ENCODE data around the gene GANAB. TPM values are rescaled to one million over a fixed set of nuclear protein-coding genes. Genes with fewer than 3 reads are reported as not detected.

GANAB gene
- total and polyA plus RNA-seq, 2 experiments from 2014 or later: 82.3 to 272 TPM

- TF ChIP-seq, protein P1, sequence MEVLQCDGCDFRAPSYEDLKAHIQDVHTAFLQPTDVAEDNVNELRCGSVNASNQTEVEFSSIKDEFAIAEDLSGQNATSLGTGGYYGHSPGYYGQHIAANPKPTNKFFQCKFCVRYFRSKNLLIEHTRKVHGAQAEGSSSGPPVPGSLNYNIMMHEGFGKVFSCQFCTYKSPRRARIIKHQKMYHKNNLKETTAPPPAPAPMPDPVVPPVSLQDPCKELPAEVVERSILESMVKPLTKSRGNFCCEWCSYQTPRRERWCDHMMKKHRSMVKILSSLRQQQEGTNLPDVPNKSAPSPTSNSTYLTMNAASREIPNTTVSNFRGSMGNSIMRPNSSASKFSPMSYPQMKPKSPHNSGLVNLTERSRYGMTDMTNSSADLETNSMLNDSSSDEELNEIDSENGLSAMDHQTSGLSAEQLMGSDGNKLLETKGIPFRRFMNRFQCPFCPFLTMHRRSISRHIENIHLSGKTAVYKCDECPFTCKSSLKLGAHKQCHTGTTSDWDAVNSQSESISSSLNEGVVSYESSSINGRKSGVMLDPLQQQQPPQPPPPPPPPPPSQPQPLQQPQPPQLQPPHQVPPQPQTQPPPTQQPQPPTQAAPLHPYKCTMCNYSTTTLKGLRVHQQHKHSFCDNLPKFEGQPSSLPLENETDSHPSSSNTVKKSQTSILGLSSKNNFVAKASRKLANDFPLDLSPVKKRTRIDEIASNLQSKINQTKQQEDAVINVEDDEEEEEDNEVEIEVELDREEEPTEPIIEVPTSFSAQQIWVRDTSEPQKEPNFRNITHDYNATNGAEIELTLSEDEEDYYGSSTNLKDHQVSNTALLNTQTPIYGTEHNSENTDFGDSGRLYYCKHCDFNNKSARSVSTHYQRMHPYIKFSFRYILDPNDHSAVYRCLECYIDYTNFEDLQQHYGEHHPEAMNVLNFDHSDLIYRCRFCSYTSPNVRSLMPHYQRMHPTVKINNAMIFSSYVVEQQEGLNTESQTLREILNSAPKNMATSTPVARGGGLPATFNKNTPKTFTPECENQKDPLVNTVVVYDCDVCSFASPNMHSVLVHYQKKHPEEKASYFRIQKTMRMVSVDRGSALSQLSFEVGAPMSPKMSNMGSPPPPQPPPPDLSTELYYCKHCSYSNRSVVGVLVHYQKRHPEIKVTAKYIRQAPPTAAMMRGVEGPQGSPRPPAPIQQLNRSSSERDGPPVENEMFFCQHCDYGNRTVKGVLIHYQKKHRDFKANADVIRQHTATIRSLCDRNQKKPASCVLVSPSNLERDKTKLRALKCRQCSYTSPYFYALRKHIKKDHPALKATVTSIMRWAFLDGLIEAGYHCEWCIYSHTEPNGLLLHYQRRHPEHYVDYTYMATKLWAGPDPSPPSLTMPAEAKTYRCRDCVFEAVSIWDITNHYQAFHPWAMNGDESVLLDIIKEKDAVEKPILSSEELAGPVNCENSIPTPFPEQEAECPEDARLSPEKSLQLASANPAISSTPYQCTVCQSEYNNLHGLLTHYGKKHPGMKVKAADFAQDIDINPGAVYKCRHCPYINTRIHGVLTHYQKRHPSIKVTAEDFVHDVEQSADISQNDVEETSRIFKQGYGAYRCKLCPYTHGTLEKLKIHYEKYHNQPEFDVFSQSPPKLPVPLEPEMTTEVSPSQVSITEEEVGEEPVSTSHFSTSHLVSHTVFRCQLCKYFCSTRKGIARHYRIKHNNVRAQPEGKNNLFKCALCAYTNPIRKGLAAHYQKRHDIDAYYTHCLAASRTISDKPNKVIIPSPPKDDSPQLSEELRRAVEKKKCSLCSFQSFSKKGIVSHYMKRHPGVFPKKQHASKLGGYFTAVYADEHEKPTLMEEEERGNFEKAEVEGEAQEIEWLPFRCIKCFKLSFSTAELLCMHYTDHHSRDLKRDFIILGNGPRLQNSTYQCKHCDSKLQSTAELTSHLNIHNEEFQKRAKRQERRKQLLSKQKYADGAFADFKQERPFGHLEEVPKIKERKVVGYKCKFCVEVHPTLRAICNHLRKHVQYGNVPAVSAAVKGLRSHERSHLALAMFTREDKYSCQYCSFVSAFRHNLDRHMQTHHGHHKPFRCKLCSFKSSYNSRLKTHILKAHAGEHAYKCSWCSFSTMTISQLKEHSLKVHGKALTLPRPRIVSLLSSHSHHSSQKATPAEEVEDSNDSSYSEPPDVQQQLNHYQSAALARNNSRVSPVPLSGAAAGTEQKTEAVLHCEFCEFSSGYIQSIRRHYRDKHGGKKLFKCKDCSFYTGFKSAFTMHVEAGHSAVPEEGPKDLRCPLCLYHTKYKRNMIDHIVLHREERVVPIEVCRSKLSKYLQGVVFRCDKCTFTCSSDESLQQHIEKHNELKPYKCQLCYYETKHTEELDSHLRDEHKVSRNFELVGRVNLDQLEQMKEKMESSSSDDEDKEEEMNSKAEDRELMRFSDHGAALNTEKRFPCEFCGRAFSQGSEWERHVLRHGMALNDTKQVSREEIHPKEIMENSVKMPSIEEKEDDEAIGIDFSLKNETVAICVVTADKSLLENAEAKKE (CRISPR knock-in tag; IDR thresholded peaks at IDR 0.05): no peak
- TF ChIP-seq REST (IDR thresholded peaks at IDR 0.05; ENCODE audit: unreplicated experiment) (no peak), STAT1 (IDR thresholded peaks at IDR 0.05; ENCODE audit: unreplicated experiment) (no peak), NANOG (IDR thresholded peaks at IDR 0.05; ENCODE audit: borderline replicate concordance) (no peak), POLR2AphosphoS5 (IDR thresholded peaks at IDR 0.05; ENCODE audit: low read depth) (peak; percentile 84), EZH2 (IDR thresholded peaks at IDR 0.05; ENCODE audit: low read depth, unreplicated experiment) (no peak), CREB1 (CRISPR knock-in tag; IDR thresholded peaks at IDR 0.05; ENCODE audit: low read depth) (peak; percentile 37; the same call in 1 of the 2 replicates)
- TF ChIP-seq, protein P2, sequence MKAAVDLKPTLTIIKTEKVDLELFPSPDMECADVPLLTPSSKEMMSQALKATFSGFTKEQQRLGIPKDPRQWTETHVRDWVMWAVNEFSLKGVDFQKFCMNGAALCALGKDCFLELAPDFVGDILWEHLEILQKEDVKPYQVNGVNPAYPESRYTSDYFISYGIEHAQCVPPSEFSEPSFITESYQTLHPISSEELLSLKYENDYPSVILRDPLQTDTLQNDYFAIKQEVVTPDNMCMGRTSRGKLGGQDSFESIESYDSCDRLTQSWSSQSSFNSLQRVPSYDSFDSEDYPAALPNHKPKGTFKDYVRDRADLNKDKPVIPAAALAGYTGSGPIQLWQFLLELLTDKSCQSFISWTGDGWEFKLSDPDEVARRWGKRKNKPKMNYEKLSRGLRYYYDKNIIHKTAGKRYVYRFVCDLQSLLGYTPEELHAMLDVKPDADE (IDR thresholded peaks at IDR 0.05): peak; percentile 84
Measured at GRCh38 chr11:62671608-62672389, 25.4 kb upstream of the GANAB start, which contains the start of the genes LBHD1 and UQCC3 (continued).

Data from GM23338 (cell line).